Tibial artery (tissue), 4 donors: ENCODE results near the gene RTN4IP1.

Experiments
- DNase-seq, 2 donors: peaks; one replicate each; pipeline ENCODE4 v3.0.0-alpha.2; 2019
- H3K27ac ChIP-seq, 2 donors: fragments of 200-600 bp; sonication (generic) in 1 of 2; 1 replicate in 1 of 2; 2 replicates in 1 of 2; pipeline ENCODE4 v1.5.1; 2018 to 2019; ENCODE audit warnings: mild to moderate bottlenecking in 1 of 2
- H3K27me3 ChIP-seq, 2 donors: fragments of 200-600 bp; sonication (generic) in 1 of 2; one replicate each; pipeline versions ENCODE4 v1.5.1 to v1.6.0; 2016 to 2019
- H3K36me3 ChIP-seq, 3 donors: fragments of 200-600 bp; sonication (generic) in 2 of 3; one replicate each; pipeline ENCODE4 v1.5.1; 2016 to 2019; ENCODE audit warnings: mild to moderate bottlenecking in 2 of 3
- H3K4me1 ChIP-seq, 4 donors: fragments of 200-600 bp; sonication (generic) in 2 of 4; 1 replicate in 3 of 4; 2 replicates in 1 of 4; pipeline ENCODE4 v1.5.1; 2016 to 2019
- H3K4me3 ChIP-seq, 2 donors: fragments of 200-600 bp; sonication (generic) in 1 of 2; 1 replicate in 1 of 2; 2 replicates in 1 of 2; pipeline ENCODE4 v1.5.1; 2018 to 2019; ENCODE audit warnings: mild to moderate bottlenecking in 2 of 2
- H3K9me3 ChIP-seq, 3 donors: fragments of 200-600 bp; sonication (generic) in 1 of 3; one replicate each; pipeline ENCODE4 v1.5.1; 2016 to 2019
- CTCF ChIP-seq, 2 experiments: fragments of 200-600 bp in 1 of 2; fragments of 450-650 bp in 1 of 2; IDR thresholded peaks; one replicate each; pipeline ENCODE4 v1.5.1; 2017 to 2019; ENCODE audit warnings: antibody characterized with exemption in 2 of 2, mild to moderate bottlenecking in 1 of 2, moderate library complexity in 1 of 2
- intact Hi-C: fragments of 100-400 bp; cut with DNase I; formaldehyde crosslinking; loops from one replicate; pipeline ENCODE4 v1.15.0; 2023; ENCODE audit warnings: low total_unique reads

The RTN4IP1 gene

GRCh38 chr6:106534004-106534403, 95.3 kb downstream of the RTN4IP1 start:
- intact Hi-C loops: no loop called here
- H3K27ac ChIP-seq: no peak overlapping the region
- H3K27me3 ChIP-seq: no peaks in the 10 kb centered on the region
- no peaks in the 10 kb centered on the region for H3K4me1 ChIP-seq
- no peak overlapping the region for H3K4me3 ChIP-seq
- no peak for TF ChIP-seq CTCF (IDR thresholded peaks at IDR 0.05)
- no peak for DNase-seq
- no peaks in the 10 kb centered on the region for H3K9me3 ChIP-seq
- H3K36me3 ChIP-seq: no peaks in the 10 kb centered on the region

GRCh38 chr6:106533054-106533453, 96.2 kb downstream of the RTN4IP1 start:
- no peak overlapping the region for H3K4me3 ChIP-seq
- DNase-seq: no peak
- no peaks in the 10 kb centered on the region for H3K4me1 ChIP-seq
- intact Hi-C loops: no loop called here
- H3K36me3 ChIP-seq: no peaks in the 10 kb centered on the region
- TF ChIP-seq CTCF (IDR thresholded peaks at IDR 0.05): no peak
- no peaks in the 10 kb centered on the region for H3K9me3 ChIP-seq
- no peak overlapping the region for H3K27ac ChIP-seq
- no peaks in the 10 kb centered on the region for H3K27me3 ChIP-seq

- no peaks in the 10 kb centered on the region for H3K9me3 ChIP-seq
- intact Hi-C loops: no loop called here
- H3K27me3 ChIP-seq: no peaks in the 10 kb centered on the region
- H3K36me3 ChIP-seq: no peaks in the 10 kb centered on the region
- no peak for TF ChIP-seq CTCF (IDR thresholded peaks at IDR 0.05)
- no peak overlapping the region for H3K4me3 ChIP-seq
- H3K4me1 ChIP-seq: no peaks in the 10 kb centered on the region
- DNase-seq: no peak
- no peak overlapping the region for H3K27ac ChIP-seq
Measured at GRCh38 chr6:106530502-106530901, 98.8 kb downstream of the RTN4IP1 start.

- no peak for DNase-seq
- TF ChIP-seq CTCF (IDR thresholded peaks at IDR 0.05): no peak
- H3K36me3 ChIP-seq: no peaks in the 10 kb centered on the region
- intact Hi-C loops: no loop called here
- no peaks in the 10 kb centered on the region for H3K4me1 ChIP-seq
- H3K27me3 ChIP-seq: no peaks in the 10 kb centered on the region
- H3K9me3 ChIP-seq: no peaks in the 10 kb centered on the region
- H3K4me3 ChIP-seq: no peak overlapping the region
- no peak overlapping the region for H3K27ac ChIP-seq
Measured at GRCh38 chr6:106530026-106530425, 99.3 kb downstream of the RTN4IP1 start.

- no peak overlapping the region for H3K4me3 ChIP-seq
- H3K27me3 ChIP-seq: no peaks in the 10 kb centered on the region
- no peaks in the 10 kb centered on the region for H3K36me3 ChIP-seq
- no peaks in the 10 kb centered on the region for H3K9me3 ChIP-seq
- no peaks in the 10 kb centered on the region for H3K4me1 ChIP-seq
- DNase-seq: no peak
- no peak overlapping the region for H3K27ac ChIP-seq
- intact Hi-C loops: no loop called here
- TF ChIP-seq CTCF (IDR thresholded peaks at IDR 0.05): no peak
Measured at GRCh38 chr6:106529438-106529837, 99.9 kb downstream of the RTN4IP1 start.

GRCh38 chr6:106528521-106528920, 100.8 kb downstream of the RTN4IP1 start:
- H3K9me3 ChIP-seq: no peaks in the 10 kb centered on the region
- intact Hi-C loops: no loop called here
- H3K4me3 ChIP-seq: no peak overlapping the region
- no peaks in the 10 kb centered on the region for H3K36me3 ChIP-seq
- no peak overlapping the region for H3K27ac ChIP-seq
- TF ChIP-seq CTCF (IDR thresholded peaks at IDR 0.05): no peak
- H3K27me3 ChIP-seq: no peaks in the 10 kb centered on the region
- no peaks in the 10 kb centered on the region for H3K4me1 ChIP-seq
- DNase-seq: no peak
